ENCODE data around the gene VPS37D.
"Not testable (repeated sequence)": the region's sequence is repeated elsewhere in the genome, so short reads cannot be mapped to it uniquely, and the experiment has no call there.

Gene VPS37D, protein sequence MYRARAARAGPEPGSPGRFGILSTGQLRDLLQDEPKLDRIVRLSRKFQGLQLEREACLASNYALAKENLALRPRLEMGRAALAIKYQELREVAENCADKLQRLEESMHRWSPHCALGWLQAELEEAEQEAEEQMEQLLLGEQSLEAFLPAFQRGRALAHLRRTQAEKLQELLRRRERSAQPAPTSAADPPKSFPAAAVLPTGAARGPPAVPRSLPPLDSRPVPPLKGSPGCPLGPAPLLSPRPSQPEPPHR

DNA sequence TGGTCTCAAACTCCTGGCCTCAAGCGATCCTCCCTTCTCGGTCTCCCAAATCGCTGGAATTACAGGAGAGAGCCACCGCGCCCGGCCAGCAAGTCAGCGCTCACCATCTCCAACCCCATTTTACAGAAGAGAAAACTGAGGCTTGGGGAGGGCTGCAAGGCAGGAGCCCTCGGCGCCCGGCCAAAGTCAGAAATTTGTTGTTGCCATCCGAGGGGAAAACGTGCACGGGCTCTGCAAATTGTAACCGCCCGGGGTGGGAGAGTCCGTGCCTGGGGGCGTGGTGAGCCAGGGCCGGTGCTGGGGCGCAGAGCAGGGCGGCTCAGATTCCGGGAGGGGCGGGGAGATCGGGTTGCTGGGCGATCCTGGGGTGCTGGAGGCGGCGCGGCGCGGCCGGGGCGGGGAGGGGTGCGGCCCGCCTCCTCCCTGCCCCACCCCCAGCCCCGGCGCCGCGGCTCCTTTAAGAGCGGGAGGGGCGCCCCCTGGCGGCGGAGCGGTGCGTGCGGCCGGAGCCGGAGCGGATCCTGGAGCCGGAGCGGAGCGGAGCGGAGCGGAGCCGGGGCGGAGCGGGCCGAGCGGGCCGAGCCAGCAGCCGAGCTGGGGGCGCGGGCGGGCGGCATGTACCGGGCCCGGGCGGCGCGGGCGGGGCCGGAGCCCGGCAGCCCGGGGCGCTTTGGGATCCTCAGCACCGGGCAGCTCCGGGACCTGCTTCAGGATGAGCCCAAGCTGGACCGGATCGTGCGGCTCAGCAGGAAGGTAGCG lies at the start of gene VPS37D:
TSS of gene VPS37D (plus strand) at position 488 of the 759 bp plus-strand sequence. CDS start at position 616, 128 bp downstream.
- peak; percentile 96 for DNase-seq (ENCODE audit: low spot score)

DNA sequence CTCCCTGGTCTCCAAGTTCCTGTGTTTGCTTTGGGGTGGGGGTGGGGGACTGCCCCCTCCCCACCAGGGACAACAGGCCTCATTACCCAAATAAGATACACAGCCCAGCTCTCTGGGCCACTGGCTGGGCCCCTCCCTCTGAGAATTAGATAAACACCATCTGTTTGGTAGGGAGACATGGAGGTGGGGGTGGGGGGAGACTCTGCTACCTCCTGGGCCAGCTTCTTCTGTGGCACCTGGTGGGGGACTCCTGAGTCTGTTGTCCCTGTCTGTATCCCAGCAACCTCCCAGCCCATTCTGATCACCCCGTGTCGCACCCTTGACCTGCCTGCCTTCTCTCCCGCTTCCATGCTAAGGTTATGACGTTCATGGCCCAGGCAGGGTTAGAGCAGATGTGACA lies 49.1 kb upstream of the VPS37D start:
- DNase-seq (ENCODE audit: low spot score): no peak

DNA sequence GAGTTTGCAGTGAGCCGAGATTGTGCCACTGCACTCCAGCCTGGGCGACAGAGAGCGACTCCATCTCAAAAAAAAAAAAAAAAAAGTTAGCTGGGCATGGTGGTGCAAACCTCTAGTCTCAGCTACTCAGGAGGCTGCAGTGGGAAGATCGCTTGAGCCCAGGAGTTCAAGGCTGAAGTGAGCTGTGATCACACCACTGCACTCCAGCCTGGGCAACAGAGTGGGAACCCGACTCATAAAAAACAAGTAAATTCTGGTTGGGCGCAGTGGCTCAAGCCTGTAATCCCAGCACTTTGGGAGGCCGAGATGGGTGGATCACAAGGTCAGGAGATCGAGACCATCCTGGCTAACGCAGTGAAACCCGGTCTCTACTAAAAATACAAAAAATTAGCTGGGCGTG lies 48.2 kb upstream of the VPS37D start:
- not testable (repeated sequence) for DNase-seq (ENCODE audit: low spot score)

DNA sequence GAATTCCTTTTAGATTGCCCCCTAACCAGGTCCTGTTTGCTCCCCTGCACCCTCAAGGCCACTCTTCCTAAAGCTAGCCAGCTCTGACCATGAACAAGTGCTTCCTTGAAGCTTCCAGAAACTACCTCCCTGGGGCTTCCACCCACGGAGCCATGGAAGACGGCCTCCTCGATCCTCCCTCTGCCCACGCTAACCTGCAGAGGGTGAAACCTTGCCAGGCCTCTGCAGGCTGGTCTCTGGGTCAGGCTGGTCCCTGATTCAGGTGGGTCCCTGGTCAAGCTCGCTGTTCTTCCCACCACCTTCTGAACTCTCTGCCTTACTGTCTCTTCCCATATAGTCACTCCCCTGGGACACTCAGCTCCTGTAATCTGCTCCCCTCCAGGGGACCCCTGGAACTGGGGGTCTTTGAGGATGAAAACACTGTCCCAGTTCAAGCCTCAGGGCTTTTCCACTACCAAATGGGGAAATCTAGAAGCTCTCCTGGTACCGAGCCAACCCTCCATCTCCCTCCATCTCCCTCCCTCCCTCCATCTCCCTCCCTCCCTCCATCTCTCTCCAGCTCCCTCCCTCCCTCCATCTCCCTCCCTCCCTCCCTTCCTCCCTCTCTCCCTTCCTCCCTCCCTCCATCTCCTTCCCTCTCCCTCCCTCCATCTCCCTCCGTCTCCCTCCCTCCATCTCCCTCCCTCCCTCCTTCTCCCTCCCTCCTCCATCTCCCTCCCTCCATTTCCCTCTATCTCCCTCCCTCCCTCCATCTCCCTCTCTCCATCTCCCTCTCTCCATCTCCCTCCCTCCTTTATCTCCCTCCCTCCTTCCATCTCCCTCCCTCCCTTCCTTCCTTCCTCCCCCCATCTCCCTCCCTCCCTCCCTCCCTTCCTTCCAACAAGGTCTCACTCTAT lies 46.2 kb upstream of the VPS37D start:
- no peak for DNase-seq (ENCODE audit: low spot score)

DNA sequence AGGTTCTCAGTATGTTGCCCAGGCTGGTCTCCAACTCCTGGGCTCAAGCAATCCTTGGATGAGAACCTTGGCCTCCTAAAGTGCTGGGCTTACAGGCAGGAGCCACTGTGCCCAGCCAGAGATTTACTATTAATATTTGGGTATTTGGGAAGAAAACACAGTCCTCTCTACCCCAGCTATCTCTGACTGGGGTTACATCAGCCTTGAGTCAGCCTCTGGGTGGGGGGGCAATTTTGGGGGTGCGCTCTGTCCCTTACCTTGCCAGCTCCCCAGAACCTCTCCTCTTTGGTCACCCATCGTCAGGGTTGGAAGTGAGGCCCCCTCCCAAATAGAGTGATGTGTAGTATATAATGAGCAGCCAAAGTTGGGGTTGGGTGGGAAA lies 45.1 kb upstream of the VPS37D start:
- no peak for DNase-seq (ENCODE audit: low spot score)

DNA sequence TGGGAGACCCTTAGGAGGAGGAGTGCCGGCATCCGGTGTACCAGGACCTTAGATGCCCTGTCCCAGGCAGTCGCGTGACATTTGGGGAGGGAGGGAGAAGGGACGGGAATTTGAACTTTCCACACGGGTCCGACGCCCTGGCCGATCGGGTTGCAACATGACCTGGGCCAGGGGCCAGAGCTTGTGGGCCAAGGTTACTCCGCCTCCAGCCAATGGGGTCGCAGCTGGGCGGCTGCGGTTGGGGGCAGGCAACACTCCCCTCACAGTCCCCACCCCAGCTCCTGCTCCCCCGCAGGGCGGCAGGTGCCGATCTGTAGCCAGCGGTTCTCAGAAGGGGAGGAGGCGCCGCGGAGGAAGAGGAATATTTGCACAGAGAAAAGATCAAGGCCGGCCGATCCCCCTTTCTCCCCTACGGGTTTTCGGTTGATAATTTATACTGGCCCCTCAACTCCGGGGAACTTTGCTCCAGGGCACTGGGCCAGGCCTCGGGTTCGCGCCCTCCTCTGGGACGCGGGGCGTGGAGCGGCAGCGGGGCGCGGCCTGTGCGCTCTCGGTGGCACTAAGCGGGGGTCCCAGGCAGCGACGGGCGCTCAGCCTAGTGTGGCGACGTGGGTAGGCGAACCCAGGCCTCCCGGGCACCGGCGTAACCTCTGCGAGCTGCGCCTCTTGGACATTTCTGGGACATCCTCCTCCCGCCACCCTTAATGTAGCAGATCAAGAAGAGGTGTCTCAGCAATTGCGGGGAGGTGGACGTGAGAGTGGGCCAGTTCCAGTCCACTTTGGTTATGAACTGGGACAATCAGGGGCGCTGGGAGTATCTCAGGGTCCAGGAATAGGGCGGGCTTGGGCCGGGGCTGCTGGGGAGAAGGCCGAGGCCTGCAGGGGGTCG lies 44.5 kb upstream of the VPS37D start:
- DNase-seq (ENCODE audit: low spot score): no peak

DNA sequence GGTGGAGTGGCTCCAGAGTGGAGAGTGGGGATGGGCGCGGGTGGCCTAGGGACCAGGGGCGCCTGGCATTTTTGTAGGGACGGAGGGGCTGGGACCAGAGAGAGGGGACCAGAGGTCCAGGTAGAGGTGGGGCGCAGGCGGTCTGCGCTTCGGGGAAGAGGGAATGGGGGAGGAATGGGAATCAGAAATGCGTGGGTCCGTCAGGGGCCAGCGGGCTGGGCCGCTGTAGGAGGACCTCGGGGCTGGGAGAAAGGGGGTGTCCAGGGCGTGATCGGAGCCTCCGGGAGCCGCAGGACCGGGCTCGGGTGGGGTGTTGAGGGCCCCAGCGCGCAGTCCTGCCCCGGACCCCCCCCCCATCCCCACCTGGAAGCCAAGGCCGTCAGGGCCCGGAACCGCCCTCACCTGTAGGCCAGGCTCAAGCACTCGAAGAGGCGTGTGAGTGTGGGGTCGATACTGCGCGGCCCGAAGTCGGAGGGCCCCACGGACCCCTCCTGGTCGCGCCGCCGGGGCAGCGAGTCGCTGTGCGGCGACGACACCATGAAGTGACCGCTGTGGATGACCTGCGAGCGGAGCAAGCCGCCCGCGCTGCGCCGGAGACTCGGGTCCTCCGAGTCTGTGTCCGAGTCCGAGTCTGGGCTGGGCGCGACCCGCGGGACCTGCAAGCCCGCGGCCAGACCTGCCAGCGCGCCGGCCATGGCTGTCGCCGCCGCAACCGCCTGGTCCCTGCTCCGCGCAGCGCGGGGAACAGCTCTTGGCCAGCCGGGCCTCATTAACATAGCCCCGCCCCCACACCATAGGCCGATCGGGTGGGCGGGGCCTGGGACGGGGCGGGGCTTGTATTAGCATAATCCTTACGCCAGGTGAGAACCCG lies 43.6 kb upstream of the VPS37D start, which contains the start of gene MLXIPL:
TSS of gene MLXIPL (minus strand) at position 725 of the 871 bp plus-strand sequence. CDS start at position 695, 30 bp downstream.
- peak; percentile 92 for DNase-seq (ENCODE audit: low spot score)

DNA sequence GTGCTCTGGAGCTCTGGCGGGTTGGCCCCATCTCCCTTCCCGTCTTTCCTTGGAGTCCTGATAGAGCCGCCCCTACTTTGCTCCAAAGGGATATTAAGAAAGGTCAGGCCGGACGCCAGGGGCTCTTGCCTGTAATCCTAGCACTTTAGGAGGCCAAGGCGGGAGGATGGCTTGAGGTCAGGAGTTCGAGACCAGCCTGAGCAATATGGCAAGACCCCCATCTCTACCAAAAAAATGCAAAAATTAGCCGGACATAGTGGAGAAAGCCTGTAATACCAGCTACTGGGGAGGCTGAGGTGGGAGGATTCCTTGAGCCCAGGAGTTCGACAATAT lies 43.0 kb upstream of the VPS37D start:
- no peak for DNase-seq (ENCODE audit: low spot score)

DNA sequence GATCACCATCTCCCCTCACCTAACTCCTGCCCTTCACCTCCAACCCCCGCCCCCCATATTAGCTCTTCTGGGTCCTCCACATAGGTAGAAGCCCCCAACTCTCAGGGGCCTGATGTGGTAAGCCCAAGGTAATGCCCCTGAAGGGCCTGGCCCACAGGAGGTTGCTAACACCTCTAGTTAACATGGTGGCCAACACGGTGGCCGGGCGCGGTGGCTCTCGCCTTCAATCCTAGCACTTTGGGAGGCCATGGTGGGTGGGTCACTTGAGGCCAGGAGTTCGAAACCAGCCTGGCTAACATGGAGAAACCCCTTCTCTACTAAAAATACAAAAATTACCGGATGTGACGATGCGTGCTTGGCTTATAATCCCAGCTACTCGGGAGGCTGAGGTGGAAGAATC lies 42.4 kb upstream of the VPS37D start:
- DNase-seq (ENCODE audit: low spot score): no peak

DNA sequence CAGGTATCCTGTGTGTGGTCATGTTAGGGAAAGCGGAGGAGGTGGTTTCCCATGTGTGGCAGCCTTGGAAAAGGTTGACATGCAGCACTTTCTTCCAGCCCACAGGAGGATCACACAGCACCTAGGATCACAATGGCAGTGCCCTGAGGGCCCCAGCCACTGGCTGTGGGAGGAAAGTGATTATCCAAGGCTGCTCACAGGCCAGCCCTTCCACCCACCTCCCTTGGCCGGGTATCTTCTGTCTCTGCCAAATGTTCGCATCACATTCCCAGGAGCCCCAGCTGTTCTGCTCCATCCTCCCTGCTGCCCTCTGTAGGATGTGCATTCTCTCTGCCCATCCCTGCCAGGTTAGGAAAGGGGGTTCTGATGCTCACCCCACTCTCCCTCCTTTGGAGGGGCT lies 40.8 kb upstream of the VPS37D start:
- DNase-seq (ENCODE audit: low spot score): no peak

DNA sequence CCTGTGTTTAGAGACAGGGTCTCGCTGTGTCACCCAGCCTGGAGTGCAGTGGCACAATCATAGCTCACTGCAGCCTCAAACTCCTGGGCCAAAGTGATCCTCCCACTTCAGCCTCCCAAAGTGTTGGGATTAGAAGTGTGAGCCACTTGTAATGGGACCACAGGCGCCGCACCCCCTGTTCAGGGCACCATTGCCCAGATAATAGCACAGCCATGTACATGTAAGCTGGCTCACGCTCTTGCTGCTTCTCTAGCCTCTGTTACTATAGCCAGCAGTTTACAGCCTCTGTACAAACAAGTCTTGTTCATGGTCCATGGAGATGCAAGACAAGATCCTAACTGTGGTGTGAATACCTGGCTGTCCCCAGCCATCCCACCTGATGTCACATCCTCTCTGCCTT lies 39.1 kb upstream of the VPS37D start:
- DNase-seq (ENCODE audit: low spot score): no peak

DNA sequence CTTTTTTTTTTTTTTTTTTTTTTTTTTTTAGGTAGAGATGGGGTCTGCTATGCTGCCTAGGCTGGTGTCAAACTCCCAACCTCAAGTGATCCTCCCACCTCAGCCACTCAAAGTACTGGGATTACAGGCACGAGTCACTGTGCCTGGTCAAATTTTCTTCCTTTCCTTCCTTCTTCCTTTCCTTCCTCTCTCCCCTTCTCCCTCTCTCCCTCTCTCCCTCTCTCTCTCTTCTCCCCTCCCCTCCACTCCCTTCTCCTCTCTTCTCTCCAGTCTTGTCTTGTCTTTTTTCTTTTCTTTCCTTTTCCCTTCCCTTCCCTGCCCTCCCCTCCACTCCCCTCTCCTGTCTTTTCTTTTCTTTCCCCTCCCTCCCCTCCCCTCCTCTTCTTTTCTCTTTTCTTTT lies 36.1 kb upstream of the VPS37D start:
- no peak for DNase-seq (ENCODE audit: low spot score)

DNA sequence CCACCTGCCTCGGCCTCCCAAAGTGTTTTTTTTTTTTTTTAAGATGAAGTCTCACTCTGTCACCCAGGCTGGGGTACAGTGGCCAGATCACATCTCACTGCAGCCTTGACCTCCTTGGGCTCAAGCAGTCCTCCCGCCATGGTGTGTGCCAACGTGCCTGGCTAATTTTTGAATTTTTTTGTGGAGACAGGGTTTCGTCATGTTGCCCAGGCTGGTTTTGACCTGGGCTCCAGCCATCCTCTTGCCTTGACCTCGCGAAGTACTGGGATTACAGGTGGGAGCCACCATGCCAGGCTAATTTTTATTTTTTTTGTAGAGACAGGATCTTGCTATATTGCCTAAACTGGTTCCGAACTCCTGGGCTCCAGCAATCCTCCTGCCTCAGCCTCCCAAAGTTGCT lies 34.3 kb upstream of the VPS37D start:
- no peak for DNase-seq (ENCODE audit: low spot score)

DNA sequence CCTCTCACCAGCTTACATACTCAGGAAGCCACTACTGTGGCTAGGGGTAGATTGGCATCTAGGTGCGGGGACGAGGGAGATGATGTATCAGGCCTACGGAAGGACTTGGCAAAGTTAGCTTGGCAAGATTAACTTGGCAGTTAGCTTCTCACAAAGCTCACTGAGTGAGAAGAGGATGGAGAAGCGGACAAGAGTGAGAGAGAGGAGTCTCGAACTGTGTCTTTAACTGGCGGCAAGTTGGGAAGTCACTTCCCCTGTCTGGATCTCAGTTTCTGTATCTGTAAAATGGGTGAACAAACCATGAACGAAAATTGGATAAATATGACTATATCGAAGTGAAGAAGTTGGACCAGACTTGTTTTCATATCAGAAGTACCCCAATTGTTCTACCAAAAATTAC lies 33.8 kb upstream of the VPS37D start:
- DNase-seq (ENCODE audit: low spot score): no peak

DNA sequence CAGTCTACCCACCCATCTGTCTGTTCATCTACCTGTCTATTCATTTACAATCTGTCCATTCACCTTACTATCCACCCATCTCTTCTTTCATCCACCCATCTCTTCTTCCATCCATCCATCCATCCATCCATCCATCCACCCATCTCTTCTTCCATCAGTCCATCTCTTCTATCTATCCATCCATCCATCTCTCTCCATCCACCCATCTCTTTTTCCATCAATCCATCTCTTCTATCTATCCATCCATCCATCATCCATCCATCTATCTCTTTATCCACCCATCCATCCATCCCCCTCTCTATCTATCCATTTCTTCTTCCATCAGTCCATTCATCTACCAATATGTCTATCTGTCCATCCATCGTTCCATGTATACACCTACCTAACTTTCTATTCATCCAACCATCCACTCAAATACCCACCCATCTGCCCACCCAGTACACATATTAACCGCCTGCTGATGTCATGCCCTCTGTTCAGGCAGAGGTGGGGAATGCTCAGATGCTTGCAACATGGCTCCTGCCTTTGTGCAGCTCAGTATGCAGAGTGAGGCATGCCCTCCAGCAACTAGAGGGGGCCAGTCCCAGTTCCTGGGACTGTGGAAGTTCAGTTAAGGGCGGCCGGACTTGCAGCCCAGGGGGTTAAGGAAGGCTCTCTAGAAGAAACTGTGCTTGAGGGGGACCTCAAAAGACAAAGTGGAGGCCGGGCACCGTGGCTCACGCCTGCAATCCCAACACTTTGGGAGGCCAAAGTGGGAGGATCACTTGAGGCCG lies 32.0 kb upstream of the VPS37D start:
- DNase-seq (ENCODE audit: low spot score): no peak

DNA sequence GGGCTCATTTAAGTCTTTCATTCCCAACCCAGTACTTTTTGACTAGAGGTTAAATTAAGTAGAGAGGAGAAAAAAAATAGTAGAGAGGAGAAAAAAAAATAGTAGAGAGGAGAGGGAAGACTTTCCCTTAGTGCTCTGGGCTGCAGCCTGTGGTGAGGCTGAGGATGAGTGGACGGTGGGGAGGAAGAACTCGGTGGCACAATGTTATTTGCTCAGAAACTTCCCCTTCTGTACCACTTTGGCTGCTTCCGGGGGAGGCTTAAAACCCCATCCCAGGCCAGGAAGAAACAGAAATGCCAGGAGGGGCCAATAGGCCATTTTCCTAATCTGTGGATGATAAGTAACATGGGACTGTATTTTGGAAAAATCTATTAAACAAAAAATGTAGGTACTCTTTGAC lies 28.7 kb upstream of the VPS37D start:
- no peak for DNase-seq (ENCODE audit: low spot score)

DNA sequence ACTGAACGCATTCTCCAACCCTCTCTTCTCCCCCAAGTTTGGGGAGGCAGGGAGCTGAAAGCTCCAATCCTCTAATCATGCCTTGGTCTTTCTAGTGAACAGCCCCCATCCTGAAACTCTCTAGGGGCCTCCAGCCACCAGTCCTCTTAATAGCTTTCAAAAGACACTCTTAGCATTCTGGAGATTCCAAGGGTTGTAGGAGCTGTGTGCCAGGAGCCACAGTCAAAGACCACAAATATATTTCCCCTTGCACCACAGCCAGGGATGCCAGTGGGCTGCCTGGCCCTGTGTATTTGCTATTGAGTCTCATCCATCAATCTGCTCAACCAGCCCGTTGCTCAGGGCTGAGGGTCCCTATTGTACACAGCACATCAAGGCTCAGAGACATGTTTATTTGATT lies 24.8 kb upstream of the VPS37D start:
- no peak for DNase-seq (ENCODE audit: low spot score)

DNA sequence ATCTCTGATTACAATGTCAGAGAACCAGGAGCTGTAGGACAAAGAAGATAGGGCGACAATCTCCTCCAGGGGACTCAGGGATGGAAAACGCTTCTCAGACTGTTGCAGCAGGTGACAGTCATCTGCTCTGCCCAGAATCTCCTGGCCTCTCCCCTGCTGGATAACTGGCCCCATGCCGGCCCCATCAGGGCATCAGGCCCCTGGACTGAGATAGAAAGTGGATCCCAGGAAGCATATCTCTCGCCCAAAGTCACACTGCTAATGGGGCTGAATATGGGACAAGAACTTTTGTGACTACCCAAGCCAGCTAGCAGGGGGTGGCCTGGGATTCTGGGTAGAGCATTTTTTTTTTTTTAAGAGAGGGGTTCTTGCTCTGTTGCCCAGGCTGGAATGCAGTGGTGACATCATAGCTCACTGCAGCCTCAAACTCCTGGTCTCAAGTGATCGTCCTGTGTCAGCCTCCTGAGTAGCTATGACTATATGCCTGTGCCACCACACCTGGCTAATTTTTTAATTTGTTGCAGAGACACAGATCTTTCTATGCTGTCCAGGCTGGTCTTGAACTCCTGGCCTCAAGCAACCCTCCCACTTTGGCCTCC lies 22.8 kb upstream of the VPS37D start:
- no peak for DNase-seq (ENCODE audit: low spot score)

DNA sequence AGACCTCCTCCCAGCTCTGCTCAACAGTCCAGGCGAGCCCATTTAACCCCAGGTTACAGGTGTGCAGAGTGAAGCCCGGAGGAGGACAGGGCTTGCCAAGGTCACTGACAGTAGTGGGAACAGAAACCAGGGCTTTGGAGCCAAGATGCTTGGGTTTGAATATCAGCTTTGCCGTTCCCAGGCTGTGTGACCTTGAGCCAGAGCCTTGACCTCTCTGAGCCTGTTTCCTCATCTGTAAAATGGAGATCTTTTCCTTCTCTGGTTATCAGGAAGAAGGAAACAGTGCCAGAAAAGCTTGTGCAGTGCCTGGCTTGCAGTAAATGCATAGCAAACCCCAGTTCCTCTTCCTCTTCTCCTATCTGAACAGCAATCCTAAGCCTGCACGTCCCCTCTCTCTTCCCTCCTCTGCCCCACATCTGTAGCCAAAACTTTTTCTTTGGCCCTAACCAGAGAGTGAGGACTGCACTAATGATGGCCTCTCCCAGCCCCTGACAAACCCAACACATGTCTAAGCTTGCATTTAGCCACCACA lies 21.9 kb upstream of the VPS37D start:
- no peak for DNase-seq (ENCODE audit: low spot score)
